ENCODE measurements around the gene RBMS3.

The RBMS3 gene

DNA sequence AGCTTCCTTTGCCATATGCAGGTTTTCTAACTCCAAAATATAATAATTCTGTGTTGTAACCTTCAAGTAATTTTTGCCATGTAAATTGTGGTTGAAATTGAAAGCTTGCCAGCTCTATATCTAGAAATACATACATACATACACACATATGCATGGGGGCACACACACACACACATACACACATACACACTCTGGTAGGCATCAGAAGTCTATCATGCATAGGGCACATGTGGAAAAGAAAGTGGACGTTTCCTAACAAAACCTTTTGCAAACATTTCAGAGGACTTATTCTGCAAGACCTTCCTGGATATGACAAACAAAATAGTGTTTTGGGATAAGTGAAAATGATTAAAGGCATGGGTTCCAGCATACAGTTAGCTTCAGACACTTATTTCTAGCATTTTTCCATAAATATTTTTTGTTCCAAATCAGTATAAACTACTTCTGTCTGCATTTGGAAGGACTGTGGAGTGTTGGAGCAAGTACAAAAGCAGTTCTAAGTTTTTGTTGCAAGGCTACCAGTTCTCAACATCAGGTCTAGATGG is 578.9 kb downstream of the RBMS3 start:
- H2AFZ ChIP-seq (ENCODE audit: low read length, unreplicated experiment), result no peak overlapping the region
- no peaks in the 10 kb centered on the region for H3K4me1 ChIP-seq (ENCODE audit: control insufficient read depth, insufficient read depth, low read length, unreplicated experiment)
- H3K27me3 ChIP-seq (ENCODE audit: insufficient read depth, low read length), result no peaks in the 10 kb centered on the region
- H3K79me2 ChIP-seq (ENCODE audit: control insufficient read depth, insufficient read depth, low read length, unreplicated experiment), result no peaks in the 10 kb centered on the region
- H3K36me3 ChIP-seq (ENCODE audit: insufficient read depth, low read length), result no peaks in the 10 kb centered on the region
- H3K27ac ChIP-seq (ENCODE audit: low read depth, low read length), result no peak overlapping the region
- H3K4me3 ChIP-seq (ENCODE audit: low read depth, low read length), result no peak overlapping the region

DNA sequence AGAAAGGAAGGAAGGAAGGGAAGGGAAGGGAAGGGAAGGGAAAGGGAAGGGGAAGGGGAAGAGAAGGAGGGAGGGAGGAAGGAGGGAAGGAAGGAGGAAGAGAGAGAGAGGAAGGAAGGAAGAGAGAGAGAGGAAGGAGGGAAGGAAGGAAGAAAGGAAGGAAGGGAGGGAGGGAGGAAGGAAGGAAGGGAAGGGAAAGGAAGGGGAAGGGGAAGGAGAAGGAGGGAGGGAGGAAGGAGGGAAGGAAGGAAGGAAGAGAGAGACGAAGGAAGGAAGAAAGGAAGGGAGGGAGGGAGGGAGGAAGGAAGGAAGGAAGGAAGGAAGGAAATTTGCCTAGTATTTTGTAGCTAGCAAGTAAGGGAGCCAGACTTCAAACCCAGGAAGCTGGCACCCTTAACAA is 583.9 kb downstream of the RBMS3 start:
- Histone ChIP-seq H3K36me3 (ENCODE audit: insufficient read depth, low read length) (no peaks in the 10 kb centered on the region), H3K27me3 (ENCODE audit: insufficient read depth, low read length) (no peaks in the 10 kb centered on the region), H3K79me2 (ENCODE audit: control insufficient read depth, insufficient read depth, low read length, unreplicated experiment) (no peaks in the 10 kb centered on the region), H3K4me1 (ENCODE audit: control insufficient read depth, insufficient read depth, low read length, unreplicated experiment) (no peaks in the 10 kb centered on the region), H2AFZ (ENCODE audit: low read length, unreplicated experiment) (no peak overlapping the region), H3K4me3 (ENCODE audit: low read depth, low read length) (no peak overlapping the region), H3K27ac (ENCODE audit: low read depth, low read length) (no peak overlapping the region)

DNA sequence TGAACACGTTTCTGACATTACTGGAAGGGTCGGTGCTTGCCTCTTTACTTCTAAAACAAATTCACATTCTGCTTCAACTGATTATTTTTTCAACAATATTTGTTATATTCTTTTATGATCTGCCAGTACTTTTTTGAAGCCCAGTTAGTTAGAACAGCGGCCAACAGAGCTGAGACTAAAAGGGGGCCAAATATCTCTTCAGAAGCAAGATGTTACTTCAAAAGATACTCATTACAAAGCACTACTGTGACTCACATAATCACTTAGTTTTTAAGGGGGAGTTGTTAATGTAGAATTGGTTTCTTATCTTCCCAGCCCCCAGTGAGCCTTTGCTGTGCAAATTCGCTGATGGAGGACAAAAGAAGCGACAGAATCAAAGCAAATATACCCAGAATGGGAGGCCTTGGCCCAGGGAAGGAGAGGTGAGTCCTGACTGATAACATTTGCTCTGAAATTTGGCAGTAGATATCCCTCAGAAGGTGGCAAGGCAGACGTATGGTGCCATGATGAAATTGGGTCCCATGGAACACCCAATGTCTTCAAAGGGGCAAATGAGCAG is 587.8 kb downstream of the RBMS3 start:
- H3K79me2 ChIP-seq (ENCODE audit: control insufficient read depth, insufficient read depth, low read length, unreplicated experiment), result no peaks in the 10 kb centered on the region
- no peaks in the 10 kb centered on the region for H3K4me1 ChIP-seq (ENCODE audit: control insufficient read depth, insufficient read depth, low read length, unreplicated experiment)
- no peaks in the 10 kb centered on the region for H3K36me3 ChIP-seq (ENCODE audit: insufficient read depth, low read length)
- no peak overlapping the region for H3K4me3 ChIP-seq (ENCODE audit: low read depth, low read length)
- H2AFZ ChIP-seq (ENCODE audit: low read length, unreplicated experiment), result no peak overlapping the region
- H3K27me3 ChIP-seq (ENCODE audit: insufficient read depth, low read length), result no peaks in the 10 kb centered on the region
- no peak overlapping the region for H3K27ac ChIP-seq (ENCODE audit: low read depth, low read length)

GRCh38 chr3:29870136-29870535 is 589.3 kb downstream of the RBMS3 start:
- no peak overlapping the region for H3K27ac ChIP-seq (ENCODE audit: low read depth, low read length)
- H3K4me3 ChIP-seq (ENCODE audit: low read depth, low read length), result no peak overlapping the region
- H3K79me2 ChIP-seq (ENCODE audit: control insufficient read depth, insufficient read depth, low read length, unreplicated experiment), result no peaks in the 10 kb centered on the region
- H2AFZ ChIP-seq (ENCODE audit: low read length, unreplicated experiment), result no peak overlapping the region
- no peaks in the 10 kb centered on the region for H3K27me3 ChIP-seq (ENCODE audit: insufficient read depth, low read length)
- H3K4me1 ChIP-seq (ENCODE audit: control insufficient read depth, insufficient read depth, low read length, unreplicated experiment), result no peaks in the 10 kb centered on the region
- no peaks in the 10 kb centered on the region for H3K36me3 ChIP-seq (ENCODE audit: insufficient read depth, low read length)

DNA sequence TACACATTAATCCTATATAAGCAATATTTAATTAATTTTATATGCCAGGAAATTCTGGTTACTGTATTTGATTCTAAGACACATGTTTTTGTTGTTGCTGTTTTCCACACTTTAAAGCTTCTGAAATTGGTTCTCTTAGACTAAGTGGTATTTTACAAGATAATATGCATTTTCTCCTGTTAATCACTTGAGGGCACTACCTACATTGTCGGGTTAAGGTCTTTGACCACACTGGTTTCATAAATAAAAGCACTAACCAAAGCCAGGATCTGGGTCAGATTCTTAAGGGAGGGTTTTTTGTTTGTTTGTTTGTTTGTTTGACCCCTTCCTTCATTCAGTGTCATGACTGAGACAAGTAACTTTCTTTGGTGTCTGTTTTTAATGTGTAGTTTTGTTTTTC is 590.2 kb downstream of the RBMS3 start:
- Histone ChIP-seq H3K27ac (ENCODE audit: low read depth, low read length) (no peak overlapping the region), H3K36me3 (ENCODE audit: insufficient read depth, low read length) (no peaks in the 10 kb centered on the region)

DNA sequence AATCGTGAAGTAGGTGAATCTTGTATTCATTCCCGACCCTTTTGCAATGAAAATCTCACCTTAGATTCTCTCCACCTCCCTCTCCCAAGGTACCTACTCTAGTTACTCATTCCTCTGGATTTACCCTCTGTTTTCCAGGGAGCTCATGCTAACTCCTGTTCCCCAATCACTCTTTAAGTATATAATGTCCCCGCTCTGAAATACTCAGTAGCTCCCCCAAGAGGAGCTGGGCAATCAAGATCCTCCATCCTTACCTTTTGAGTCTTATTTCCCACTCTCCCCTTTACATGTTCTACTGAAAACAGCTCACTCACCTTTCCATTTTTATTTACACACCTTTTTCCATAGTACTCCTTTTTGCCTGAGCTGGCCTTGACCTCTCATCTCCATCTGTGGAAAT is 599.9 kb downstream of the RBMS3 start:
- no peaks in the 10 kb centered on the region for H3K79me2 ChIP-seq (ENCODE audit: control insufficient read depth, insufficient read depth, low read length, unreplicated experiment)
- no peak overlapping the region for H2AFZ ChIP-seq (ENCODE audit: low read length, unreplicated experiment)
- 0 out of 2 replicates have a peak, but pooled peaks cover 4% of the 10 kb centered on the region for H3K36me3 ChIP-seq (ENCODE audit: insufficient read depth, low read length)
- no peaks in the 10 kb centered on the region for H3K27me3 ChIP-seq (ENCODE audit: insufficient read depth, low read length)
- no peaks in the 10 kb centered on the region for H3K4me1 ChIP-seq (ENCODE audit: control insufficient read depth, insufficient read depth, low read length, unreplicated experiment)
- H3K27ac ChIP-seq (ENCODE audit: low read depth, low read length), result no peak overlapping the region
- H3K4me3 ChIP-seq (ENCODE audit: low read depth, low read length), result no peak overlapping the region

More for the DNA sequence above, 590.2 kb downstream of the RBMS3 start:
- Histone ChIP-seq H2AFZ (ENCODE audit: low read length, unreplicated experiment) (no peak overlapping the region), H3K4me3 (ENCODE audit: low read depth, low read length) (no peak overlapping the region), H3K79me2 (ENCODE audit: control insufficient read depth, insufficient read depth, low read length, unreplicated experiment) (no peaks in the 10 kb centered on the region), H3K4me1 (ENCODE audit: control insufficient read depth, insufficient read depth, low read length, unreplicated experiment) (no peaks in the 10 kb centered on the region), H3K27me3 (ENCODE audit: insufficient read depth, low read length) (no peaks in the 10 kb centered on the region)

DNA sequence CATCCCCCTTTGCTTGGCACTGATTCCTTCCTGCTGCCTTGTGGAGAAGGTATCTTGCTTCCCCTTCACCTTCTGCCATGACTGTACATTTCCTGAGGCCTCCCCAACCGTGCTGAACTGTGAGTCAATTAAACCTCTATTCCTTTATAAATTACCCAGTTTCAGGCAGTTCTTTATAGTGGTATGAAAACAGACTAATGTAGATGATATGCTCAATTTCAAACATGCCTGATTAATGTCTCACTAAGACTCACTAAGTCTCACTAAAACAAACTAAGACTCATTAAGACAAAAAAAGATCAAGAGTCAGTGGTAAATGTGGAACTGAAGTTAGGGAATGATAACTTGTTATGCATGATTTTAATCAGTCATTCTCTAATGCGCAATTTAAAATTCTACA is 606.6 kb downstream of the RBMS3 start:
- Histone ChIP-seq H3K79me2 (ENCODE audit: control insufficient read depth, insufficient read depth, low read length, unreplicated experiment) (no peaks in the 10 kb centered on the region), H2AFZ (ENCODE audit: low read length, unreplicated experiment) (no peak overlapping the region), H3K4me3 (ENCODE audit: low read depth, low read length) (no peak overlapping the region), H3K27me3 (ENCODE audit: insufficient read depth, low read length) (no peaks in the 10 kb centered on the region), H3K36me3 (ENCODE audit: insufficient read depth, low read length) (0 out of 2 replicates have a peak, but pooled peaks cover 4% of the 10 kb centered on the region), H3K4me1 (ENCODE audit: control insufficient read depth, insufficient read depth, low read length, unreplicated experiment) (peaks cover 11% of the 10 kb centered on the region), H3K27ac (ENCODE audit: low read depth, low read length) (no peak overlapping the region)

DNA sequence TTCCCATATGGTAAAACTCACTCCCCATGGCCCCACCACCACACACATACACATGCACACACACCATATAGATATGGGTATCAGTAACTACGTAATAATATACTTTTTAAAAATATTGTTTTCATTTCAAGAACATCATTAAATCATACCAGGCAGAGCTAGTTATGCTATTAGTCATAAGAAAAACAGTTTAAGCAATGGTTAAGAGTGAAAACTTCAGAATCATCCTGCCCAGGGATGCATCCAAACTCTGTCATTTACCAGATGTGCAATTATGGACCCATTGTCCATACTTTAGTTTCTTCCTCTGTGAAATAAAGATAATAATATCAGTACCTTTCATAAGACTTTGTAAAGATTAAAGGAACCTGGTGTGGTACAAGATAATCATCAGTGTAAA is 608.3 kb downstream of the RBMS3 start:
- Histone ChIP-seq H3K4me3 (ENCODE audit: low read depth, low read length) (no peak overlapping the region), H3K27me3 (ENCODE audit: insufficient read depth, low read length) (no peaks in the 10 kb centered on the region), H3K4me1 (ENCODE audit: control insufficient read depth, insufficient read depth, low read length, unreplicated experiment) (peaks cover 11% of the 10 kb centered on the region), H3K27ac (ENCODE audit: low read depth, low read length) (peak overlapping the region; percentile 31; the same call in 1 of the 2 replicates), H2AFZ (ENCODE audit: low read length, unreplicated experiment) (no peak overlapping the region), H3K36me3 (ENCODE audit: insufficient read depth, low read length) (0 out of 2 replicates have a peak, but pooled peaks cover 4% of the 10 kb centered on the region), H3K79me2 (ENCODE audit: control insufficient read depth, insufficient read depth, low read length, unreplicated experiment) (no peaks in the 10 kb centered on the region)

- H3K4me1 ChIP-seq (ENCODE audit: control insufficient read depth, insufficient read depth, low read length, unreplicated experiment), result peaks cover 11% of the 10 kb centered on the region
- no peak overlapping the region for H2AFZ ChIP-seq (ENCODE audit: low read length, unreplicated experiment)
- H3K79me2 ChIP-seq (ENCODE audit: control insufficient read depth, insufficient read depth, low read length, unreplicated experiment), result no peaks in the 10 kb centered on the region
- H3K27me3 ChIP-seq (ENCODE audit: insufficient read depth, low read length), result no peaks in the 10 kb centered on the region
- H3K36me3 ChIP-seq (ENCODE audit: insufficient read depth, low read length), result no peaks in the 10 kb centered on the region
- H3K4me3 ChIP-seq (ENCODE audit: low read depth, low read length), result no peak overlapping the region
- H3K27ac ChIP-seq (ENCODE audit: low read depth, low read length), result no peak overlapping the region
Observed at GRCh38 chr3:29890801-29891200, 609.9 kb downstream of the RBMS3 start.

GRCh38 chr3:29892976-29893554 is 612.2 kb downstream of the RBMS3 start:
- Histone ChIP-seq H2AFZ (ENCODE audit: low read length, unreplicated experiment) (no peak overlapping the region), H3K27ac (ENCODE audit: low read depth, low read length) (no peak overlapping the region), H3K4me3 (ENCODE audit: low read depth, low read length) (no peak overlapping the region), H3K79me2 (ENCODE audit: control insufficient read depth, insufficient read depth, low read length, unreplicated experiment) (no peaks in the 10 kb centered on the region), H3K4me1 (ENCODE audit: control insufficient read depth, insufficient read depth, low read length, unreplicated experiment) (peaks cover 11% of the 10 kb centered on the region), H3K27me3 (ENCODE audit: insufficient read depth, low read length) (no peaks in the 10 kb centered on the region), H3K36me3 (ENCODE audit: insufficient read depth, low read length) (no peaks in the 10 kb centered on the region)

GRCh38 chr3:29896856-29897255 is 616.0 kb downstream of the RBMS3 start:
- Histone ChIP-seq H3K27ac (ENCODE audit: low read depth, low read length) (no peak overlapping the region), H3K36me3 (ENCODE audit: insufficient read depth, low read length) (no peaks in the 10 kb centered on the region), H3K79me2 (ENCODE audit: control insufficient read depth, insufficient read depth, low read length, unreplicated experiment) (no peaks in the 10 kb centered on the region), H3K4me3 (ENCODE audit: low read depth, low read length) (no peak overlapping the region), H3K4me1 (ENCODE audit: control insufficient read depth, insufficient read depth, low read length, unreplicated experiment) (no peaks in the 10 kb centered on the region), H2AFZ (ENCODE audit: low read length, unreplicated experiment) (no peak overlapping the region), H3K27me3 (ENCODE audit: insufficient read depth, low read length) (no peaks in the 10 kb centered on the region)
